ENCODE results near the gene KRT83. TPM values are rescaled to one million over a fixed set of nuclear protein-coding genes. Genes with fewer than 3 reads are reported as not detected.

Gene KRT83
- total RNA-seq, 6 experiments from 2014 or later = not detected

DNA sequence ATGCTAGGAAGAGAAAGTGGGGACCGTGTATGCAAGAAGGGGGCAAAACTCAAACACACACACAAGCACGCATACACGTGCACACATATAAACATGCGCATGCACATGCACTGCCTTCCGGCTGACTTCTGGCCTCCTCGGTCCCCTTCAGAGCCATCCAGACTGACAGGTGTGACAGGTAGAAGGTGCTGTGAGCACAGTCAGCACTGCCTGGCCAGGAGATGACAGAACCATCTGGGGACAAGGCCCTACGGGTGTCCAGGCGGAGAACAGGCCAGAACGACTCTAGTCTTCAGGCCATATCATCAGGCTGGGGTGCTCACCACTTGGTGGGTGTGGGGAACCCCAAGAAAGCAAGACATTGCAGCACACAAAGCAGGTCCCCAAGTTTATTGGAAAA is 7.3 kb downstream of the KRT83 start:
- Mint-ChIP-seq H3K9me3 (no peaks in the 10 kb centered on the region), H3K4me3 (no peak overlapping the region), H3K27me3 (ENCODE audit: insufficient read depth) (peaks cover 35% of the 10 kb centered on the region), H3K4me1 (ENCODE audit: low read depth) (peaks cover 16% of the 10 kb centered on the region), H3K36me3 (ENCODE audit: low read depth) (no peaks in the 10 kb centered on the region), H3K27ac (no peak overlapping the region)
- TF ChIP-seq, protein P1, sequence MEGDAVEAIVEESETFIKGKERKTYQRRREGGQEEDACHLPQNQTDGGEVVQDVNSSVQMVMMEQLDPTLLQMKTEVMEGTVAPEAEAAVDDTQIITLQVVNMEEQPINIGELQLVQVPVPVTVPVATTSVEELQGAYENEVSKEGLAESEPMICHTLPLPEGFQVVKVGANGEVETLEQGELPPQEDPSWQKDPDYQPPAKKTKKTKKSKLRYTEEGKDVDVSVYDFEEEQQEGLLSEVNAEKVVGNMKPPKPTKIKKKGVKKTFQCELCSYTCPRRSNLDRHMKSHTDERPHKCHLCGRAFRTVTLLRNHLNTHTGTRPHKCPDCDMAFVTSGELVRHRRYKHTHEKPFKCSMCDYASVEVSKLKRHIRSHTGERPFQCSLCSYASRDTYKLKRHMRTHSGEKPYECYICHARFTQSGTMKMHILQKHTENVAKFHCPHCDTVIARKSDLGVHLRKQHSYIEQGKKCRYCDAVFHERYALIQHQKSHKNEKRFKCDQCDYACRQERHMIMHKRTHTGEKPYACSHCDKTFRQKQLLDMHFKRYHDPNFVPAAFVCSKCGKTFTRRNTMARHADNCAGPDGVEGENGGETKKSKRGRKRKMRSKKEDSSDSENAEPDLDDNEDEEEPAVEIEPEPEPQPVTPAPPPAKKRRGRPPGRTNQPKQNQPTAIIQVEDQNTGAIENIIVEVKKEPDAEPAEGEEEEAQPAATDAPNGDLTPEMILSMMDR (IDR thresholded peaks at IDR 0.05) = no peak
- no peak for DNase-seq

DNA sequence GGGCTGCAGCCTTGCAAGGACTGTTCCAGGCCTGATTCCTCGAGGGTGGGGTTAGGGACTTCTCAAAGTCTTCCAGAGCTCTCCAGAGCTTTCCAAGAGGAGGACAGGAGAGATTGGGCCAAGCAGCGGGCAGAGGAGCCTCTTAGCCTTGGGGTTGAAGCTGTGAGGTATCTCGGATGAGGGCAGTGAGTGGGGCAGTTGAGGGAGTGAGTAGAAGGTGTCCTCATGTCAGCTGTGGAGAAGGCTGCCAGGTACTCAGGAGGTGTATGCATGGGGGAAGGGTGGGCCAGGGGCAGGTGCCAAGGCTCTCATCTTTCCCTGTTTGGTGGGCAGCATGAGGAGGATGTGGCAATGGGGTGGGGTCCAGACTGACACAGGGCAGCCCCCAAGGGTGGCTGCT is 7.7 kb downstream of the KRT83 start:
- H3K27ac Mint-ChIP-seq = no peak overlapping the region
- DNase-seq = no peak
- peaks cover 32% of the 10 kb centered on the region for H3K27me3 Mint-ChIP-seq (ENCODE audit: insufficient read depth)
- peaks cover 20% of the 10 kb centered on the region for H3K4me1 Mint-ChIP-seq (ENCODE audit: low read depth)
- no peaks in the 10 kb centered on the region for H3K9me3 Mint-ChIP-seq
- TF ChIP-seq, protein P1 (IDR thresholded peaks at IDR 0.05) = no peak
- H3K4me3 Mint-ChIP-seq = no peak overlapping the region
- no peaks in the 10 kb centered on the region for H3K36me3 Mint-ChIP-seq (ENCODE audit: low read depth)

DNA sequence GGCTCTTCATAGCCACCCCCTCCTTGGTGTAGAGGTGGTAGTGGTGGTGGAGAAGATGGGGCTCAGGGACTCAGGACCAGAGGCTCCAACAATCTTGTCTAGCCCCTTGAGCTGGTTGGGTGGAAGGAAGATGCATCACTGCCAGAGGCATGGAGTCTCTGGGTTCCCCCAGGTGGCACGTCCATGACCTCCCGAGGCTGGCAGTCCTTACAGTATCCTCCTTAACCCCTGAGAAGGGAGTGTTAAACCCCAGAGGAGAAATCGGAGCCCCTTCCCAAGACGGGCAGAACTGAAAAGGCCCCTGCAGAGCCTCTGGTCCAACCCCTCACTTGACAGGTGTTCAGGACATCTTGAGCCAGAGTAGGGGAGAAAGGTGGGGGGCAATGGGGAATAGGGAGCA is 9.1 kb downstream of the KRT83 start:
- Mint-ChIP-seq H3K9me3 (no peaks in the 10 kb centered on the region), H3K36me3 (ENCODE audit: low read depth) (no peaks in the 10 kb centered on the region), H3K4me3 (no peak overlapping the region), H3K27ac (no peak overlapping the region), H3K4me1 (ENCODE audit: low read depth) (peaks cover 26% of the 10 kb centered on the region), H3K27me3 (ENCODE audit: insufficient read depth) (peaks cover 41% of the 10 kb centered on the region)
- TF ChIP-seq, protein P1 (IDR thresholded peaks at IDR 0.05) = no peak
- no peak for DNase-seq

DNA sequence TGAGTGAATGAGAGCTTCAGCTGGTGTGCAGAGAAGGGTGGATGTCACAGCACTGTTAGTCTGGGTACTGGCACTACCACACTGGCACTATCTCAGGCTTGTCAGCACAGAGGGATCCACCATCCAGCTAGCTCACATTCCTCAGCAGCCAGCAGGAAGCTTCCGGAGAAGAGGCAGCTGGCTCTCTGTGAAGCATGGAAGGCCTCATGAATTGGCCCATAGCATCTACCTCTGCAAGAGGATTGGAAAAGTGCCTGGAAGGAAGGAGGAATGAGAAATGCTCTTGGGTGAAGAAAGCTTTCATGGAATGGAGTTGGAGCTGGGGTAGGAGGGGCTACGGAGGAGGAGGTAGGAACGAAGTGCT is 9.9 kb downstream of the KRT83 start:
- DNase-seq = no peak
- no peaks in the 10 kb centered on the region for H3K9me3 Mint-ChIP-seq

DNA sequence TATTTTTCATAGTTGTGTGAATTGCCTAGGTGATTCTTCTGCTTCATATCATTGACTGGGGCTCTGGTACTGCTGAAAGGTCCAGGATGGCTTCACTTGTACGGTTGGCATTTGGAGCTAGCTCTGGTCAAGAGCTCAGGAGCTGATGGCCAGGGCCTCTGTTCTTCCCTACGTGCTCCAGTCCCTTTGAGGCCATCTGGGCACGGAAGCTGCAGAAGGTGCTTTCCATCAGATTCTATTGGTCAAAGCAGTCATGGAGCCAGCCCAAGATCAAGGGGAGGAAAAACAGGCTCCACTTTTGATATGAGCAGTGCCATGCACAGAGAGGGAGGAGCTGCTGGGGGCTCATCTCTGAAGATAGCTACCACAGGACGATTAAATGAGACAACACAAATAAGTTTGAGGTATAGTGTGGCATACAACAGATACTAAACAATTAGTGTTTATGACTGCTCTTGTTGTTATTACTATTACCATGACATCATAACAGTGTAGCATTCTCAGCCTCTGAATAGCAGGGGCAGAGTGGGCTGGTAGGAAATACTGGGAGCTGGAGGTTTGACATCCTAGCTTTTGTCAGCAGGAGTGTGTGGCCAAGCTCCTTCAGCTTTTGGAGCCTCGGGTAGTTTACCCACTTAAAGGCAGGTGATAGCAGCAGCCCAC is 10.4 kb downstream of the KRT83 start:
- H3K4me3 Mint-ChIP-seq = no peak overlapping the region
- peak overlapping the region; percentile 48 for H3K27ac Mint-ChIP-seq
- peaks cover 26% of the 10 kb centered on the region for H3K4me1 Mint-ChIP-seq (ENCODE audit: low read depth)
- DNase-seq = peak; percentile 71
- TF ChIP-seq, protein P1 (IDR thresholded peaks at IDR 0.05) = no peak
- peaks cover 39% of the 10 kb centered on the region for H3K27me3 Mint-ChIP-seq (ENCODE audit: insufficient read depth)
- H3K9me3 Mint-ChIP-seq = no peaks in the 10 kb centered on the region
- no peaks in the 10 kb centered on the region for H3K36me3 Mint-ChIP-seq (ENCODE audit: low read depth)

More for the DNA sequence above, 9.9 kb downstream of the KRT83 start:
- H3K27me3 Mint-ChIP-seq (ENCODE audit: insufficient read depth) = peaks cover 37% of the 10 kb centered on the region
- H3K4me3 Mint-ChIP-seq = no peak overlapping the region
- no peaks in the 10 kb centered on the region for H3K36me3 Mint-ChIP-seq (ENCODE audit: low read depth)
- TF ChIP-seq, protein P1 (IDR thresholded peaks at IDR 0.05) = no peak
- H3K27ac Mint-ChIP-seq = peak overlapping the region; percentile 48
- H3K4me1 Mint-ChIP-seq (ENCODE audit: low read depth) = peaks cover 26% of the 10 kb centered on the region
